ENCODE measurements around the gene KRT14.

DNA sequence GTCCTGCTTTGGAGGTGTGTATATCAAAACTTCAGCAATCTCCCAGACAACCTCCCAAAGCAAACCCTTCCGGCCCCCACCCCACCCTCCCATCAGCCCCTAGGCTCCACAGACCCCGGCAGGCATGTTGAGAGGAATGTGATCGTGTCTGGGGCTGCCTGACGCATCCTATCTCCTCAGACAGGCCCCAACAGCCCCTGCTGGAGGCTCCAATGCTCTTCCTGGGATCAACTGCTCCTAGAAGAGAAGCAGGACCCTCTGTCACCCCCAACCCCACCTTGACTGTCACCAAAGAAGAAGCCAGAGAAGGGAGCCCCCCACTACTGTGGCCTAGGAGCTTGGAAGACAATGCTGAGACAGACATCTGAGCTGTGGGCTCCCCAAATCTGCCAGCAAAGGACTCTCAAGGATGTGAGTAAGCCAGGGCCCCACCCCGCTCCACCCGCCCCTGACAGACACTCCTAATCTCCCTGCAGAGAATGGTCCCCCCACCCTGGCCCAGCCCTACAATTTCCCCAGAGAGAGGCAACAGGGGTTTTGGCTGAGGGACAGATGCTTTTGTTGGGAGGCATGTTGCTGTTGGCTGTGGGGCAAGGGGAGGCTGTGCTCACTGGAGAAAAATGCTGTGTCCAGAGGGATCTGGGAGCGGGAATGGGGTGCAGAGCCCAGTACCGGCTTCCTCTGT is 1.6 kb upstream of the KRT14 start:
- TF ChIP-seq, protein P1, sequence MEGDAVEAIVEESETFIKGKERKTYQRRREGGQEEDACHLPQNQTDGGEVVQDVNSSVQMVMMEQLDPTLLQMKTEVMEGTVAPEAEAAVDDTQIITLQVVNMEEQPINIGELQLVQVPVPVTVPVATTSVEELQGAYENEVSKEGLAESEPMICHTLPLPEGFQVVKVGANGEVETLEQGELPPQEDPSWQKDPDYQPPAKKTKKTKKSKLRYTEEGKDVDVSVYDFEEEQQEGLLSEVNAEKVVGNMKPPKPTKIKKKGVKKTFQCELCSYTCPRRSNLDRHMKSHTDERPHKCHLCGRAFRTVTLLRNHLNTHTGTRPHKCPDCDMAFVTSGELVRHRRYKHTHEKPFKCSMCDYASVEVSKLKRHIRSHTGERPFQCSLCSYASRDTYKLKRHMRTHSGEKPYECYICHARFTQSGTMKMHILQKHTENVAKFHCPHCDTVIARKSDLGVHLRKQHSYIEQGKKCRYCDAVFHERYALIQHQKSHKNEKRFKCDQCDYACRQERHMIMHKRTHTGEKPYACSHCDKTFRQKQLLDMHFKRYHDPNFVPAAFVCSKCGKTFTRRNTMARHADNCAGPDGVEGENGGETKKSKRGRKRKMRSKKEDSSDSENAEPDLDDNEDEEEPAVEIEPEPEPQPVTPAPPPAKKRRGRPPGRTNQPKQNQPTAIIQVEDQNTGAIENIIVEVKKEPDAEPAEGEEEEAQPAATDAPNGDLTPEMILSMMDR (IDR thresholded peaks at IDR 0.05) = no peak
- TF ChIP-seq POLR2A (IDR thresholded peaks at IDR 0.05) = no peak

Measured in esophagus squamous epithelium (tissue), 4 donors.